H1 (cell line): ENCODE measurements around the gene MYH9.

ENCODE experiments used
- ATF3 ChIP-seq: IDR thresholded peaks from 2 replicates; pipeline ENCODE4 v1.6.1; 2011; ENCODE audit warnings: low read depth, mild to moderate bottlenecking, low read length; ENCODE audit not compliant: insufficient read depth
- CBX5 ChIP-seq: fragments of 300-800, 300-1000 bp; sonication (generic); IDR thresholded peaks from 2 replicates; pipeline ENCODE4 v1.7.1; 2016; ENCODE audit warnings: antibody characterized with exemption, low read length, low read depth
- CTCF ChIP-seq, 3 experiments: IDR thresholded peaks; 1 replicate in 2 of 3; 2 replicates in 1 of 3; pipeline versions ENCODE4 v1.5.1 to v1.6.1; 2011; ENCODE audit warnings: low read length in 3 of 3, mild to moderate bottlenecking in 3 of 3, inconsistent platforms in 2 of 3, low read depth in 1 of 3, moderate library complexity in 1 of 3; ENCODE audit not compliant: insufficient read depth in 1 of 3; ENCODE audit errors: control extremely low read depth in 1 of 3
- EZH2 ChIP-seq: fragments of 200-600 bp; sonication (generic); IDR thresholded peaks from 2 replicates; pipeline ENCODE4 v1.7.1; 2012; ENCODE audit warnings: low read depth, mild to moderate bottlenecking, moderate library complexity, low read length, inconsistent platforms; ENCODE audit not compliant: severe bottlenecking
- GABPA ChIP-seq: IDR thresholded peaks from 2 replicates; pipeline ENCODE4 v1.6.1; 2011; ENCODE audit warnings: mild to moderate bottlenecking, low read length, moderate library complexity, borderline replicate concordance; ENCODE audit not compliant: insufficient read depth
- GTF2F1 ChIP-seq: IDR thresholded peaks from 2 replicates; pipeline ENCODE4 v1.6.1; 2012; ENCODE audit warnings: low read depth, low read length, improper control_type of control experiment, borderline replicate concordance
- HDAC6 ChIP-seq: IDR thresholded peaks from one replicate; pipeline ENCODE4 v1.7.1; 2012; ENCODE audit warnings: low read depth, mild to moderate bottlenecking, inconsistent platforms, low read length, moderate library complexity
- JUND ChIP-seq: IDR thresholded peaks from 2 replicates; pipeline ENCODE4 v1.6.1; 2011; ENCODE audit warnings: mild to moderate bottlenecking, improper control_type of control experiment, low read length
- POLR2AphosphoS5 ChIP-seq: IDR thresholded peaks from 2 replicates; pipeline ENCODE4 v1.6.1; 2011; ENCODE audit warnings: low read depth, low read length
- RFX5 ChIP-seq: IDR thresholded peaks from 2 replicates; pipeline ENCODE4 v1.6.1; 2011; ENCODE audit warnings: low read depth, low read length, improper control_type of control experiment, borderline replicate concordance
- RXRA ChIP-seq: IDR thresholded peaks from 2 replicates; pipeline ENCODE4 v1.6.1; 2011; ENCODE audit warnings: low read depth, mild to moderate bottlenecking, low read length, moderate library complexity; ENCODE audit not compliant: insufficient read depth
- SIX5 ChIP-seq: IDR thresholded peaks from 2 replicates; pipeline ENCODE4 v1.6.1; 2011; ENCODE audit warnings: mild to moderate bottlenecking, low read depth, low read length
- SUZ12 ChIP-seq: fragments of 200-600 bp; sonication (generic); IDR thresholded peaks from 2 replicates; pipeline ENCODE4 v1.6.1; 2012; ENCODE audit warnings: mild to moderate bottlenecking, inconsistent platforms, low read length, moderate library complexity, mixed read lengths
- TF ChIP-seq, protein P1 (sequence below): IDR thresholded peaks from 2 replicates; pipeline ENCODE4 v1.6.1; 2012; ENCODE audit warnings: inconsistent platforms

DNA sequence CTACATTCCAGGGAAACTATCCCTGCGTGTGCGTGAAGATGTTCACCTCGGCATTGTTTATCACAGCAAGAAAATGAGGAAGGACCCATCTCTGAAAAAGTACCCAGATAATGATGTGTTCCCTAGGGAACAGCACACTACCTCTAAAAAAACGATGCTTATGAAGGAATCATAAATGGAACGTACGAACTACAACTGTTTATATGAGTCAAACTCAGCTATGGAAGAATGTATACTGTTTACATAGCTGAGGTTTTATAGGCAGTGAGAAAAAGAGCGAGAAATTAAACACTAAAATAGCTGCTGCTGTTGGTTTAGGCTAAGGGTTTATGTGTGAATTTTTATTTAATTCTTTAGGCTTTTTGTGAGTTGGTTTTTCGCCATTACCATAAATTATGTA lies 85.9 kb downstream of the MYH9 start:
- TF ChIP-seq CTCF (IDR thresholded peaks at IDR 0.05; ENCODE audit: control extremely low read depth in 1 of 3, insufficient read depth in 1 of 3, low read depth in 1 of 3, low read length in 3 of 3) (no peak), EZH2 (no peak), POLR2AphosphoS5 (no peak), HDAC6 (no peak), CBX5 (no peak), ATF3 (no peak), SUZ12 (no peak), GABPA (no peak), RXRA (no peak), SIX5 (no peak), GTF2F1 (no peak), JUND (no peak), RFX5 (no peak)
- TF ChIP-seq, protein P1, sequence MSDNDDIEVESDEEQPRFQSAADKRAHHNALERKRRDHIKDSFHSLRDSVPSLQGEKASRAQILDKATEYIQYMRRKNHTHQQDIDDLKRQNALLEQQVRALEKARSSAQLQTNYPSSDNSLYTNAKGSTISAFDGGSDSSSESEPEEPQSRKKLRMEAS: no peak
